Calu3 (cell line): ENCODE results near the gene MIA3. TPM values are rescaled to one million over a fixed set of nuclear protein-coding genes. Genes with fewer than 3 reads are reported as not detected.

Source experiments
- BruUV-seq: library from RNA; stranded (reverse); fragments of 400-500 nt; replicated peaks from 2 replicates; lab custom pipeline; 2021; lab: Mats Ljungman, UMichigan
- CTCF ChIA-PET: fragments of 300-600 bp; sonication (Branson Sonifier 250); formaldehyde crosslinking; loops from one replicate; lab custom pipeline; 2022; ENCODE audit warnings: antibody characterized with exemption; lab: Charles Lee
- DNase-seq: peaks from one replicate; pipeline ENCODE4 v3.0.0; 2022
- H3K27ac Mint-ChIP-seq: one replicate; pipeline ENCODE4 v1.8.0; 2022; ENCODE audit warnings: mixed read lengths; ENCODE audit not compliant: unreplicated experiment
- H3K27me3 Mint-ChIP-seq: one replicate; pipeline ENCODE4 v1.8.0; 2022; ENCODE audit warnings: mixed read lengths; ENCODE audit not compliant: unreplicated experiment
- H3K36me3 Mint-ChIP-seq: one replicate; pipeline ENCODE4 v1.8.0; 2022; ENCODE audit warnings: mild to moderate bottlenecking, moderate library complexity, mixed read lengths; ENCODE audit not compliant: insufficient read depth, unreplicated experiment
- H3K4me1 Mint-ChIP-seq: one replicate; pipeline ENCODE4 v1.8.0; 2022; ENCODE audit warnings: mild to moderate bottlenecking, low read depth, mixed read lengths; ENCODE audit not compliant: unreplicated experiment
- H3K4me3 Mint-ChIP-seq: one replicate; pipeline ENCODE4 v1.8.0; 2022; ENCODE audit warnings: mild to moderate bottlenecking, low read depth, moderate library complexity, mixed read lengths; ENCODE audit not compliant: unreplicated experiment
- H3K9me3 Mint-ChIP-seq: one replicate; pipeline ENCODE4 v1.8.0; 2022; ENCODE audit warnings: low read depth, mixed read lengths; ENCODE audit not compliant: unreplicated experiment
- intact Hi-C: fragments of 100-400 bp; cut with micrococcal nuclease; formaldehyde crosslinking; loops from one replicate; pipeline ENCODE4 v1.10.0; 2022; ENCODE audit not compliant: unreplicated experiment
- total RNA-seq: library from RNA; stranded (reverse); gene quantifications from 2 replicates; pipeline ENCODE4 v1.2.3, GENCODE V29; 2022
- TF ChIP-seq, protein P1 (sequence below): fragments of 200-600 bp; IDR thresholded peaks from one replicate; pipeline ENCODE4 v1.8.0; 2022; ENCODE audit warnings: antibody characterized with exemption; ENCODE audit not compliant: unreplicated experiment

MIA3 gene
- total RNA-seq, 1 experiment from 2014 or later = 72.6 TPM

DNA sequence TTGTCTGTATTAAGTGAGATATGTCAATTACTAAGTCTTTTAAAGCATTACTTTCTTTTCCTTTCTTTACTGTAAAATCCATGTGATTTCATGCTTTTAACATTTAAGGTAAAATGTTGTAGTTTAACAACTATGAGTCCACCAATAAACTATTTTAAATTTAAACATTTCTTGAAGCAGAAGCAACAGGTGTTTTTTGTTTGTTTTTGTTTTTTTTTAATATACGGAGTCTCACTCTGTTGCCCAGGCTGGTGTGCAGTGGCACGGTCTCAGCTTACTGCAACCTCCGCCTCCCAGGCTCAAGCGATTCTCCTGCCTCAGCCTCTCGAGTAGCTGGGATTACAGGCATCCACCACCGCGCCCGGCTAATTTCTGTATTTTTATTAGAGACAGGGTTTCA, 78.8 kb downstream of the MIA3 start:
- Mint-ChIP-seq H3K36me3 (no peaks in the 10 kb centered on the region), H3K9me3 (no peaks in the 10 kb centered on the region), H3K27ac (no peak overlapping the region), H3K4me3 (no peak overlapping the region), H3K4me1 (no peaks in the 10 kb centered on the region), H3K27me3 (no peaks in the 10 kb centered on the region)
- TF ChIP-seq, protein P1, sequence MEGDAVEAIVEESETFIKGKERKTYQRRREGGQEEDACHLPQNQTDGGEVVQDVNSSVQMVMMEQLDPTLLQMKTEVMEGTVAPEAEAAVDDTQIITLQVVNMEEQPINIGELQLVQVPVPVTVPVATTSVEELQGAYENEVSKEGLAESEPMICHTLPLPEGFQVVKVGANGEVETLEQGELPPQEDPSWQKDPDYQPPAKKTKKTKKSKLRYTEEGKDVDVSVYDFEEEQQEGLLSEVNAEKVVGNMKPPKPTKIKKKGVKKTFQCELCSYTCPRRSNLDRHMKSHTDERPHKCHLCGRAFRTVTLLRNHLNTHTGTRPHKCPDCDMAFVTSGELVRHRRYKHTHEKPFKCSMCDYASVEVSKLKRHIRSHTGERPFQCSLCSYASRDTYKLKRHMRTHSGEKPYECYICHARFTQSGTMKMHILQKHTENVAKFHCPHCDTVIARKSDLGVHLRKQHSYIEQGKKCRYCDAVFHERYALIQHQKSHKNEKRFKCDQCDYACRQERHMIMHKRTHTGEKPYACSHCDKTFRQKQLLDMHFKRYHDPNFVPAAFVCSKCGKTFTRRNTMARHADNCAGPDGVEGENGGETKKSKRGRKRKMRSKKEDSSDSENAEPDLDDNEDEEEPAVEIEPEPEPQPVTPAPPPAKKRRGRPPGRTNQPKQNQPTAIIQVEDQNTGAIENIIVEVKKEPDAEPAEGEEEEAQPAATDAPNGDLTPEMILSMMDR = no peak
- no TSS peak for BruUV-seq
- CTCF ChIA-PET = no interaction called here
- DNase-seq = no peak
- intact Hi-C loops = no loop called here

DNA sequence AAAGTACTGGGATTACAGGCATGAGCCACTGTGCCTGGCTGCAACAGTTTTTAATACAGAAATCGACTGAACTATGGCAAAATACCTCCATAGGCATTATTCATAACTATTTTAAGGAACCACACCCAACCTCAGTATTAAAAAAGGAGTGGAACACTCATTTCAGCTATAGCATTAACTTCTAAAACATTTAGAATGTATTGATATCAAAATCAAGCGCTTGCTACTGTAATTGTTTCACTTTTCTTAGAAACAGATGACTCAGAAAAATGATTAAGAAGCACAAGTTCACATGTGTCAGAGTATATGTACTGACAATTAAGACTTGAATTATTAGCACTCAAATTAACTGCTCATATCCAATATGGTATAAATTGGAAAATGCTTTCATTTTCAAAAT, 79.3 kb downstream of the MIA3 start:
- intact Hi-C loops = no loop called here
- no peak overlapping the region for H3K27ac Mint-ChIP-seq
- CTCF ChIA-PET = no interaction called here
- TF ChIP-seq, protein P1 = no peak
- no TSS peak for BruUV-seq
- H3K4me1 Mint-ChIP-seq = no peaks in the 10 kb centered on the region
- no peaks in the 10 kb centered on the region for H3K27me3 Mint-ChIP-seq
- DNase-seq = no peak
- H3K4me3 Mint-ChIP-seq = no peak overlapping the region
- H3K9me3 Mint-ChIP-seq = no peaks in the 10 kb centered on the region
- H3K36me3 Mint-ChIP-seq = no peaks in the 10 kb centered on the region

DNA sequence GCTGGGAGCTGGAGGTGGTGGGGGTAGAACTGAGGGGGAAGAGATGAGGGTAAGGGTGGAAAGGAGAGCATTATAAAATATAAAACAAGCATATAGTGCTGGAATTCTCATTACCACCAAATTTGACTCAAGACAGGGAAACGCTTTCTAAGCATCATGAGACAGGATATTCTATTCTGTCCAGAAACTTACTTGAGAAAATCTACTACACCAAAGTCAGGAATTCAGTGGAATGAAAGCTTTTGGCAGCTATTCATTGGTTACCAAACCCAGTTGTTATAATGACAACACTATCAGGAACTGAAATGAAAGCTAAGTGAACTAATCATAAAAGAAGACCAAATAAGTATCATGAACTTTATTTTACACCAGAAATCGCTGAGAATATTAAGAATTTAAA, 79.9 kb downstream of the MIA3 start:
- no peaks in the 10 kb centered on the region for H3K27me3 Mint-ChIP-seq
- BruUV-seq = no TSS peak
- intact Hi-C loops = no loop called here
- no peak for DNase-seq
- TF ChIP-seq, protein P1 = no peak
- CTCF ChIA-PET = interaction anchor here (0.7 kb wide), 1 partner anchor 130 kb away, joined by 4 read pairs; no protein-coding TSS in a partner anchor
- no peak overlapping the region for H3K4me3 Mint-ChIP-seq
- no peak overlapping the region for H3K27ac Mint-ChIP-seq
- H3K9me3 Mint-ChIP-seq = no peaks in the 10 kb centered on the region
- no peaks in the 10 kb centered on the region for H3K4me1 Mint-ChIP-seq
- no peaks in the 10 kb centered on the region for H3K36me3 Mint-ChIP-seq

DNA sequence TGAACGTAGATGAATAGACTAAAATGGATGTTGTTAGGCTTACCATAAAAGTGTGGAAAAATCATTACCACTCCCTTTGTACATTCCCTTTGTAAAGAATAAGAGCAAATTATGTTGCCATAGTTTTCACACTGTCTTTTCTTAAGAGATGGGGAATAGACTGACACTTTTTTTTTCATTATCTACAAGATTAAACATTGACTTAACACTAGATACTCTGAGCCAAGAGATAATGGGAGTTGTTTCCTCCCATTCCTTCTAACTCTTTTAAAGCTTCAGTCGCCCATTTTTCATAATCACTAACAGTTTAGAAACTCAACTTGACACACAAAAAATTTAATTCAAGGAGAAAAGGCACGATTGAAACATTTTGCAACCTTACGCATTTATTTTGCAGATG, 84.3 kb downstream of the MIA3 start:
- Mint-ChIP-seq H3K4me1 (no peaks in the 10 kb centered on the region), H3K27ac (no peak overlapping the region), H3K27me3 (no peaks in the 10 kb centered on the region), H3K9me3 (no peaks in the 10 kb centered on the region), H3K36me3 (no peaks in the 10 kb centered on the region), H3K4me3 (no peak overlapping the region)
- TF ChIP-seq, protein P1 = no peak
- DNase-seq = no peak
- CTCF ChIA-PET = no interaction called here
- no TSS peak for BruUV-seq
- intact Hi-C loops = no loop called here
